Glomerular visceral epithelial cell (primary cell): Measurements from ENCODE around the gene PBXIP1.
"Not testable (repeated sequence)": the region's sequence is repeated elsewhere in the genome, so short reads cannot be mapped to it uniquely, and the experiment has no call there.

ENCODE experiments used
- DNase-seq: peaks from one replicate; pipeline ENCODE4 v3.0.0-alpha.2; 2016; ENCODE audit errors: extremely low spot score

Gene PBXIP1

DNA sequence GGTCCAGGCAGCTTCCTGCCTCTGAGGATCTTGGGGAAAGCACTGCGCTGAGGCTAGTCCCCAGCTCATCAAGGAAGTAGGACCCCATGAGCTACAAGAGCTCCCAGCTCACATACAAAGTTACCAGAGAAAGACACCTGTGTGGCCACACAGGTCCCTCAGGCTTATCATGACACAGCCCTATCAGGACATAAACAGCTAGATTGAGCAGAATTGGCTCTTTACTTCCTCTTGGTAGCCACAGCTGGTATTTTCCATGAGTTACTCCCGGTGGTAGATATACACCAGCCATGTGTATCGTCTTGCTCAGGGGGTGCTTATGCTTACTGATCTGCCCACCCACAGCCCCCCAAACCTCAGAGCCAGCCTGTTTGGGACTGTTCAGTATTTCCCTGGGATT lies 38.7 kb upstream of the PBXIP1 start:
- DNase-seq = no peak

DNA sequence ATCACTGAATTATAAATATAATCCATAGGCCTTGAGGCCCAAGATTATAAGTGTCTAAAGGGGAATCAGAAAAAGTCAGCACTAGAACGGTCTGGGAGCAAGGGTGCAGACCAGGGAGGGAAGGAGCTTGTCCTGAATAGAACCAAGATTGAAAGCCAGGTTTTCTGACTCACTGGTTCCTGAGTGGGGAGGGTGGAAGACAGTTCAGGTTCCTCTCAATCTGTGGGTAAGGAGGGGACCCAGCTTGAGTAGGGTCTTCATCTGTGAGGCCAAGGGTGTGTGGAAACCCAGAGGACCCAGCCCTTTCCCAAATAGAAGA lies 38.3 kb upstream of the PBXIP1 start:
- no peak for DNase-seq

DNA sequence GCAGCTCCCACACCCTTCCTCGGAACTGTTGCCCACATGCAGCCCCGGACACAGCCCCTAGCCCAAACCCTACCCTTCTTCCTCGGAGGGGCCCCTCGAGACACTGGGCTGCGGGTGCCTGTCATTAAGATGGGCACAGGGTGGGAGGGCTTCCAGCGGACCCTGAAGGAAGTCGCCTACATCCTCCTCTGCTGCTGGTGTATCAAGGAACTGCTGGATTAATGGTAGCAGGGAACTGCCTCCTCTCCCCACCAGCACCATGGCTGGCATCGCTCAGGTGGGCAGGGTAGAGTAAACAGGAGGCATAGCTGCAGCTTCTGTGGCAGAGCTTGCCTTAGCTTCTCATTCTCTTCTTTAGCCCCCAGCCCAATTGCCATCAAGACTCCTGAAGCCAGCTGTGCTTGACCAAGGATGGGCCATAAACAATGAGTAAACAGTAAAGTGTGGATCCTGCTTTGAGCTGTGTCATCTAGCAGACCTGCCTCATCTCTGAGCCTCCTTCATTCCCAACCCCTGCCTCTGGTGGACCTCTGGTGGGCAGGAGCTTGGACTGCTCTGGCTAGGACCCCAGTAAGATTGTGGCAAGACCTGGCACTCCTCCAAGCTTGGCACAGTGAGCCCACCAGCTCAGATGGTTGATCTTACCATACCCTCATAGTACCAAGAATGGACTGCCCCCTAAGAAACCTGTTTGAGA lies 37.8 kb upstream of the PBXIP1 start, which contains the start of gene LENEP:
TSS of gene LENEP (plus strand) at position 15 of the 697 bp plus-strand sequence. CDS start at position 37, 22 bp downstream.
- DNase-seq = no peak

DNA sequence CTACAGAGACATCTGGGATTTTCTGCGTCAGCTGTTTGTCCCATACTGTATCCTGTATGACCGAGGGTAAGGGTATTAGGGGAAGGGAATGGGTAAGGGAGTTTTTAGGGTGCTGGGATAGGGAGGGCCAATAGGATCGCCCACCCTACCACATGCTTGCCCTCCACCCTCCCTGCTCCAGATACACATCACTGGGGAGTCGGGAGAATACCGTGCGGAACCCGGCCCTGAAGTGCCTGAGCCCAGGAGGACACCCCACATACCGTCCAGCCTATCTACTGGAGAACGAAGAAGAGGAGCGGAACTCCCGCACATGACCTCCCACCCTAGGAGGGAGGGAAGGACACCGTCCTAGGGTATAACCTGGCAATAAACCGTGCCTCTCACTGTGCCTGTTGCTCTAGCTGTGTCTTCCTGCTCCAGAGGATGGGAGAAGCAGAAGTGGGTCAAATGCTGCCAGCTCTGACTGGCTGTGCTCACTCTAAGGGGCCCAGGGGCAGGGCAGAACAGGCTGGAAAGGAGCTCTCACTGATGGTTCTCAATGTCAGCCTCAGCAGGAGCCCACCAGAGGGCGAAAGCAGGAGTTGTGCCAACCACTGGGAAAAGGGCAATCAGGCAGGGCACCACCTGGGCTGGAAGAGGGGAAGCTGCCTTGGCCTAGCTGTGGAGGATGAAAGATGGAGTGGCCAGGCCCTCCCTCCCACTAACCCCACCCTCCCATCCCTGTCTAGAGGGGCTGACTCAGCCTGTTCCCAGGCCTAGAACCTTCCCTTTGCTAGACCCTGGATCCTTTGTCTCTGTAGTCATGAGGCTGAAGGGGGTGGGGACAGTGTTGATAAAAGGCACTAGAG lies 37.0 kb upstream of the PBXIP1 start:
- peak; percentile 63 for DNase-seq

DNA sequence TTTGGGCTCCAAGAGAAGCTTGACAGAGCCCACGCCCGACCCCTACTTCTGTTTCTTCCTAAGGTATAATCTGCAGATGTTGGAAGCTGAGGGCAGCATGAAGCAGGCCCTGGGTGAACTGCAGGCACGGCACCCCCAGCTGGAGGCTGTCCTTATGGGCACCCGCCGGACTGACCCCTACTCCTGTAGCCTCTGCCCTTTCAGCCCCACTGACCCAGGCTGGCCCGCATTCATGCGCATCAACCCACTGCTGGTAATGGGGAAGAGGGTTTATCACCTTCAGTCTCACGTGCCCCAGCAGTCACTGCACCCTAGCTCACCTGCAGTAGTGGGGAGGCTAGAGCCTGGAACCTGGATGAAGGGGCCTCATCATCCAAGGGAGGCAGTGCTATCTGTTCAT lies 34.4 kb upstream of the PBXIP1 start:
- DNase-seq = no peak

DNA sequence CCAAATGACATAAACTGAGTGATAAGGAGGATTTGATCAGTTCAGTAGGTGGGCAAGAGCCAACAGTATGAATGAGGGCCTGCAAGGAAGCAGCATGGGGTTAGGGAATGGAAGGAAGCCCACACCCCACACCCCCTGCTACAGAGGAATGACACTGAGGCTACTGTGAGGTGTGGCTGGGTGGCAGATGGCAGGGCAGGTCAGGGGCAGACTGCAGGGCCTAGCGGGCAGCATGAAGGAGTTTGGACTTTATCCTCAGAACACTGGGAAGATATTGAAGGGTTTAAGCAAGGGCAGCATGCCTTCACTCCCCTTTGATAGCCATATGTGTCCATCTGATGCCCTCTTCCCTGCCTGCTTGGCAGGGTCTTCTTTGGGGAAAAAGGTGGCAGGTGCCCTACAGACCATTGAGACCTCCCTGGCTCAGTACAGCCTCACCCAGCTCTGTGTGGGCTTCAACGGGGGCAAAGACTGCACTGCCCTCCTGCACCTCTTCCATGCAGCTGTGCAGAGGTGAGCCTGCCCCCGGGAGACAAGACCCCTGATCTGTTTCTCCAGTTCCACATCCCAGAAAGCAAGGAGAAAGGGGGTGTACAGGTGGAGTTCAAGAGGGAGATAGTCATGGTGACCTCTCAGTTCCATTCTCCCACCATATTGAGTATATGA lies 33.4 kb upstream of the PBXIP1 start:
- no peak for DNase-seq

DNA sequence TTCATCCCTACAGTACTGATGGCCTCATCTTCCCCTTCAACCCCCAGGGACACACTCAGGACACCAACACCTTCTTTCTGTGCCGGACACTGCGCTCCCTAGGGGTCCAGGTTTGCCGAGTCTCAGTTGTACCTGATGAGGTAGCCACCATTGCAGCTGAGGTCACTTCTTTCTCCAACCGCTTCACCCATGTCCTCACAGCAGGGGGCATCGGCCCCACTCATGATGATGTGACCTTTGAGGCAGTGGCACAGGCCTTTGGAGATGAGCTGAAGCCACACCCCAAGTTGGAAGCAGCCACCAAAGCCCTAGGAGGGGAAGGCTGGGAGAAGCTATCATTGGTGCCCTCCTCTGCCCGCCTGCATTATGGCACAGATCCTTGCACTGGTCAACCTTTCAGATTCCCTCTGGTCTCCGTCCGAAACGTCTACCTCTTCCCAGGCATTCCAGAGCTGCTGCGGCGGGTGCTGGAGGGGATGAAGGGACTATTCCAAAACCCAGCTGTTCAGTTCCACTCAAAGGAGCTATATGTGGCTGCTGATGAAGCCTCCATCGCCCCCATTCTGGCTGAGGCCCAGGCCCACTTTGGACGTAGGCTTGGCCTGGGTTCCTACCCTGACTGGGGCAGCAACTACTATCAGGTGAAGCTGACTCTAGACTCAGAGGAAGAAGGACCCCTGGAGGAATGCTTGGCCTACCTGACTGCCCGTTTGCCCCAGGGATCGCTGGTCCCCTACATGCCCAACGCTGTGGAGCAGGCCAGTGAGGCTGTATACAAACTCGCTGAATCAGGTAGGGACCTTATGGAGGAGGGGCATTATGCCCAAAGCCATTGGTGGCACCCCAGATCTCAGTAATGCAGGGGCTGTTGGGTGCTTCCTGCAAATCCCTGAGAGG lies 32.4 kb upstream of the PBXIP1 start:
- DNase-seq = no peak

DNA sequence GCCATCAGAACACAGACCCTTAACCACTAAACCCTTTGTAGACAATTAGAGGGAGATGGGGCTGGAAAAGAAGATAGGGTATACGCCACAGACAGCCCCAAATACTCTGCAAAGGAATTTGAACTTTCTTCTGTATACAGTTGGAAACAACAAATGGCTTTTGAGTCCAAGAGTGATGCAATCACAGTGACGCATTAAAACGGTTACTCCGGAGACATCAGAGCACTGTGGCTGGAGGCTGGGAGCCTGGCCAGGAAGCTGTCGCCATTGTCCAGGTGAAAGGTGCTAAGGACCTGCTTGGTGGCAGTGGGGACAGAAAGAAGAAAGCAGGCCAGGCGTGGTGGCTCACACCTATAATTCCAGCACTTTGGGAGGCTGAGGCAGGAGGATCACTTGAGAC lies 31.4 kb upstream of the PBXIP1 start:
- no peak for DNase-seq

DNA sequence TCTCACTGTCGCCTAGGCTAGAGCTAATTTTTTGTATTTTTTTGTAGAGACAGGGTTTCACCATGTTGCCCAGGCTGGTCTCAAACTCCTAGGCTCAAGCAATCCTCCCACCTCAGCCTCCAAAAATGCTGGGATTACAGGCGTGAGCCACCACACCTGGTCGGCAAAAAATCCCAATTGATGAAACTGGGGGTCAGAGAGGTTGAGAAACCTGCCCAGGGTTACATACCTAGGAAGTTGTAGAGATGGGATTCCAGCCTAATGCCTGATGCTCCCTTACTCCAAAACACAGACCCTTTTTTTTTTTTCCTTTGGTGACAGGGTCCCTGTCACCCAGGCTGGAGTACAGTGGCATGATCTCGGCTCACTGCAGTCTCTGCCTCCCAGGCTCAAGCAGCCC lies 30.8 kb upstream of the PBXIP1 start:
- not testable (repeated sequence) for DNase-seq

DNA sequence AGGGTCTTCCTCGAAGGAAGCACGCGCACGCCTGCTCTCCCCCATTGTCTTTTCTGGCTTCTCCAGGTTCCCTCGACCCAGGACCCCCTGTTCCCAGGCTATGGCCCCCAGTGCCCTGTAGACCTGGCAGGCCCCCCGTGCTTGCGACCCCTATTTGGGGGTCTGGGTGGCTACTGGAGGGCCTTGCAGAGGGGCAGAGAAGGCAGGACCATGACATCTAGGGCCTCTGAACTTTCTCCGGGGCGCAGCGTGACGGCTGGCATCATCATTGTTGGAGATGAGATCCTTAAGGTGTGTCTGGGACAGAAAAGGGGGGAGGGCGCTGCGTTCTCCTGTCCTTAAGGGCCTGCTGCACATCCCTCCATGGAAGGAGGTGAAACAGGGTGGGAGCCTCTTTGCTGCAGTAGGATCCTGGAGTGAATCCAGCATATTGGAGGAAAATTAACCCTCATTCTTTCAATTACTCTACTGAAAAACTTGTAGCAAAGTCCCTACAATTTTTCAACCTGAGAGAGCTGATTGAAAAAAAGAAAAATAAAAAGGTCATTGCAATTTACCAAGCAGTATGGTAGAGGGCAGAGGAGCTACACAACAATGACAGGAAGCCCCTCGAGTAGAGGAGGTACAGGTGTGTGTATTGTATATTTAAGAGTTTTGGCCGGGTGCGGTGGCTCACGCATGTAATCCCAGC lies 28.0 kb upstream of the PBXIP1 start:
- no peak for DNase-seq

DNA sequence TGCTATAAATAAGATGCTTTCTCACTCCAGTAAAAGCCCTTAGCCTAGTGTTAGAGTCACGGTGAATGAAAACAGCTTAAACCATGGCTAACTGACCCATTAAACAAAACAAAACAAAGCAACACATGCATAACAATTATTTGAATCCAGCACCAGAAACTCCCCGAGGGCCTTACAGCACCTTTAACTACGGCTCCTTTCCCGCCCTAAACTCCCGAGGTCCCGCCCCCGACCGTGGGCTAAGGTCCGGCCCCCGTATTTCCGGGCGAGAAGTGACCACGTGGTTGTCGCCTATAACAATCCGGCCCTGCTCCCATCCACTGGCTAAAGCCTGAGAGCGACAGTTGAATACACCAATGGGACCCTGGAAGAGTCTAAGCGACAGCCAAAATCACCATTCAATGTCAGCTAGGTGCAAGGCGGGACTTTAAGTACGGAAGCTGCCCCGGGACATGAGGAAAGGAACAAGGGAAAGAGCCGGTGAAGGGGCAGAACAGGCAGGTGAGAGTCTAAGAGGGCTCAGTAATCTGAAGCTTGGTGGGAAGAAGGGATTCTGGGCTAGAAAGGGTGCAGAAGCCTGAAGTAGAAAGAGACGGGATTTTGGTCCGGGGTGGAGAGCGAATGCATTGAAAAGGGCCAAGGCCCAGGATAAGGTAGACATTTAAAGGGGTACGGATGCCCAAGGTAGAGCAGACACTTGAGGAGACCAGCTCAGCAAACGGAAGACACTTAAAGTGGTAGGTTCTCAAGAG lies 27.2 kb upstream of the PBXIP1 start, which contains the start of gene FLAD1:
TSS of gene FLAD1 (plus strand) at position 448 of the 752 bp plus-strand sequence. CDS start 351 bp downstream, outside the sequence.
- DNase-seq = peak; percentile 99

DNA sequence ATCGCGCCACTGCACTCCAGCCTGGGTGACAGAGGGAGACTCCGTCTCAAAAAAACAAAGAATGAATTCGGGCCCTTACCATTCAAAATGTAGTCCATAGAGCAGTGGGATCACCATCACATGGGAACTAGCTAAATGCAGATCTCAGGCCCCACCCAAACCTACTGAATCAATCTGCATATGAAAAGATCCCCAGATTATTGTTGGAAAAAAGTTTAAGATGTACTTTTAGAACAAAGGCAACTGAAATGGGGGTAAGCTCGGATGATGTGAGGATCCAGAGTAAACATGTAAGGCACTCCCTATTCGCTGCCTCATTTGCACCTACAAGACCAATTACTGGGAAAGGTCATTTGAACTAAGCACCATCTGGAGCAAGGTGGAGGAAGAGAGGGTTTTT lies 26.4 kb upstream of the PBXIP1 start:
- DNase-seq = no peak

DNA sequence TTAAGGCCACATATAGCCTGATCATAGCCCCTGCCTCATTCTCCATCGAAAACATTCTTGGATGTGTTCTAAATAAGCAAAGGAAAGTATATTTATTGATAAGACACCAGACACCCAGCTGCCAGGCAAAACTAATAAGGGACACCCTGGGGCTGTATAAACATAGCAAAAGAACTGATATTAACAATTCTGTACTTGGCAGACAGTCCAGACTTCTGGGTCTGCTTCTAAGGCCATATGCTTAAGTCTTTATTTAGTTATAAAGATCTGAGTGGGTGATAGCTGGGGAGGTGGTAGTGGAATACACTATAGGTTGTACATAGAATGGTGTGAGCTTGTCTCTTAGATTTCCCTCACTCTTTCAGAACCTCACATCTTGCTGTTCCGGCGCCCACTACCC lies 22.5 kb upstream of the PBXIP1 start:
- no peak for DNase-seq

DNA sequence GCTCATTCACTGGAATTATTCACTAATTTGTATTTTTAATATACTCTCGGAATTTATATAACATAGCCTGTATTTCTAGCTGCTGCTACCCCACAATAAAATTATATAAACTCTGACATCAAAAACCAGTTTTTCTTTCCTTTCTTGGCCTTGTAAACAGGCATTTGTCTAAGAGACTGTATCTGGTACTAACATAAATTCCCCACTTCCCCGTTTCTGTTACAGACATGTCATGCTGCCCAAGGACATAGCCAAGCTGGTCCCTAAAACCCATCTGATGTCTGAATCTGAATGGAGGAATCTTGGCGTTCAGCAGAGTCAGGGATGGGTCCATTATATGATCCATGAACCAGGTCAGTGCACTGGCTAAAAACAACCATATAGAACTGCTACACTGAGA lies 21.9 kb upstream of the PBXIP1 start:
- DNase-seq = not testable (repeated sequence)

DNA sequence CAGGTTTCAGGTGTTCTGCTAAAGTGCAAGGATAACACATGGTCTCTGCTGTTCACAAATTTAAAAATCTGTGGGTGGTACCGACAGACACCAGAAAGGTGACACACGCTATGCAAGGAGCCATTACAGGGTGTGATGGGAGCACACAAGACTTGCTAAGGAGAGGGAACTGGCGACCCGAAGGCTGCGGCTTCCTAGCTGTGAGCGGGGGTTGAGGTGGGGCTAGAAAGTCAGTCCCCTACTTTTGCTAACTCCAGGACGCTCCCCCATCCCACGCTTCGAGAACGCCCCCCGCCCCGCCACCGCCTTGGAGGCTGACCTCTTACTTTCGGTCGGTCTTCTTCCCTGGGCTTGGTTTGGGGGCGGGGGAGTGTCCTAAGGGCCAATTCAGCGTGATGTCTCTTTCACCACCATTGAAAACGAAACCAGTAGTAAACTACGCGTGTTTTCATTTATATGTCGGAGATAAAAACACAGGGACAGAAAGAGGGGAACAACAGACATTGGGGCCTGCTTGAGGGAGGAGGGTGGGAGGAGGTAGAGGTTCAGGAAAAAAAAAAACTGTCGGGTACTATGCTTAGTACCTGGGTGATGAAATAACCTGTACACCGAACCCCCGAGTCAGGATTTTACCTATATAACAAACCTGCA lies 19.6 kb upstream of the PBXIP1 start:
- peak; percentile 58 for DNase-seq

DNA sequence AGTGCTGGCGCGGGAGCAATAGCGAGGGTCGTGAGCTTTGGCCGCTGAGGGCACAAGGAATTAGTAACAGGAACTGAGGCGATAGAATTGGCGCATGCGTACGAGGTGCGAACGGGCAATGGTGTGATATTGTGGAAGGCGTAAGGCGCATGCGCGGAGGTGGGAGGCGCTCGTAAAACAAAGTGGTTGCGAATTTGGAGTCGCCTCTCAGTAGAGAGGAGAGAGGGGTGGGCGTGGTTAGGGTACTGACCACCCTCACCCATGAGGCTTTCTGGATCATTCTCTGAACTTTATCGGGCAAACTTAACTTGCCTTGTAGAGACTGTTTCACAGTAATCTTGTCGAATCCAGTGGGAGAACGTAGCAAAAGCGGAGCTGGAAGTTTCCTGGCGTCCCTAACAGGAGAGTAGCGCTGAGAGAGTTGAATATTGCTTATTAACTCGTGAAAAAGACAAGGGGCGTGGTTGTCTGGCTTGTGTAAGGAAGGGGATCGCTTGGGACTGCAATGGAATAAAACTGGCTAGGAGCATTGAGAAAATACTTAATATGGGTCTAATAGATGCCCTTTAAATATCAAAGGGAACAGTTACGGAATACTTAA lies 19.0 kb upstream of the PBXIP1 start:
- DNase-seq = peak; percentile 97

DNA sequence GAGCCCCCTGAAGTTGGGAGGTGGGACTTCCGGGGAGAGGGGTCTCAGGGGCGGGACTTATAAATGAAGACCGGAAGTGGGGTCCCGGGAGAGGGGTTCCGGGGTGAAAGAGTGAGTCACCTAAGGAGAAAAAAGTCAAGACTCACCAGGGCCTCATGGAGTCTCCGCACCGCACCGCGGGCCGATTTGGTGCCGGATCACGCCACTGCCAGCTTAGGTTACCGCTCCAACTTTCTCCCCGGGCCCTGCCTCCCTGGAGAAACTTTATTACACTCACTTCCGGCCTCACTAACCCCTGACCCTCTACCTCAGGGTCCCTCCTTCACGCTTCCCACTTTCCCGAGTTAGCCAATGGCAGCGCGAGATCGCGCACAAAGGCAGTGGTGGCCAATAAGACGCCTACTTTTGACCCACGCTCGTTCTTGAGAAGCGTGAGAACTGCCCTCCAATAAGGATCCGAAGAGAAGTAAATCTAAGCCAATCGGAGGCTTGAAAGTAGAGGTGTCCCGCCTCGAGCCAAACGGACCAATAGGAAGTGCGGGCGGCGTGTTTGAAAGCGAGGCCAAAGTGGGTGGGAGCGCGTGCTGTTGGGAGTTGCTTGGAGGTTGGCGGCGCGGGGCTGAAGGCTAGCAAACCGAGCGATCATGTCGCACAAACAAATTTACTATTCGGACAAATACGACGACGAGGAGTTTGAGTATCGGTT lies 18.4 kb upstream of the PBXIP1 start, which contains the start of gene CKS1B:
TSS of gene CKS1B (plus strand) at position 580 of the 706 bp plus-strand sequence. CDS start at position 645, 65 bp downstream.
- peak; percentile 100 for DNase-seq

DNA sequence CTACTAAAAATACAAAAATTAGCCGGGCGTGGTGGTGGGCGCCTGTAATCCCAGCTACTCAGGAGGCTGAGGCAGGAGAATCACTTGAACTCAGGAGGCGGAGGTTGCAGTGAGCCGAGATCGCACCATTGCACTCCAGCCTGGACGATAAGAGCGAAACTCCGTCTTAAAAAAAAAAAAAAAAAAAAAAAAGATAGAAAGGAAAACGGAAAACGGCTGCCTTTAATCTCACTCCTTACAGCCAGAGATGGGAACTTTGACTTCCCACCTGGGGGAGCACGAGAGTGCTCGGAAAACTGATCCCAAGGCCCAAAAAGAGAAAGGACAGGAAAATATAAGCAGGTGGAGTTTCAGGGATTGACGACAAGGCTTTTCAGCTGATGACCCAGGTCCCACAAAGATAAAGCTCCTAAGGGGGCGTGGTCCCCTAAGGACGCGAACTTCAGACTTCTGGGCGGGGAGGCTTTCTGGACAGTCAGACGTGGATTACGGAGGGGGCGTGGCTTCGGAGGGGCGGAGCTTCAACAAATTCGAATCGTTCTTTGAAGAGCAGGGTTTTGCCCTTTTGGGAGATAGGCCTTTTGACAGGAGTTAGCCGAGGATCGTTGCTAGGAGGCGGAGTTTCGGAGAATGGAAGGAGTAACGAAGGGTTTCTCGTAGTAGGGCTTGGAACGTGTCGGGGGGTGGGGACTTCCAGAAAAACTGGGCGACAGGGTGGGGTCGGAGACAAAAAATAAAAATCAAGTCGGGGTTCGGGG lies 17.6 kb upstream of the PBXIP1 start:
- peak; percentile 99 for DNase-seq
